GM12878 (cell line): ENCODE measurements around the gene KIRREL1. TPM values are rescaled to one million over a fixed set of nuclear protein-coding genes. Genes with fewer than 3 reads are reported as not detected.
A peak's percentile ranks its signal among the peaks of the same experiment; 100 is the strongest.

ENCODE experiments used
- CUX1 ChIP-seq: IDR thresholded peaks from 2 replicates; pipeline ENCODE4 v1.6.1; 2012; ENCODE audit warnings: improper control_type of control experiment, low read depth, low read length; ENCODE audit not compliant: insufficient replicate concordance
- ESRRA ChIP-seq: IDR thresholded peaks from 2 replicates; pipeline ENCODE4 v1.6.1; 2012; ENCODE audit warnings: mild to moderate bottlenecking, low read length, improper control_type of control experiment
- FOXK2 ChIP-seq: fragments of 450-650 bp; IDR thresholded peaks from 2 replicates; pipeline ENCODE4 v1.6.1; 2017; ENCODE audit warnings: mild to moderate bottlenecking, moderate library complexity
- FOXM1 ChIP-seq: IDR thresholded peaks from 2 replicates; pipeline ENCODE4 v1.6.1; 2012; ENCODE audit warnings: low read depth, mild to moderate bottlenecking, inconsistent platforms, low read length, moderate library complexity
- HDAC6 ChIP-seq: fragments of 200-600 bp; sonication (generic); IDR thresholded peaks from one replicate; pipeline ENCODE4 v1.8.0; 2017; ENCODE audit warnings: antibody characterized with exemption; ENCODE audit not compliant: unreplicated experiment
- IKZF1 ChIP-seq: fragments of 450-650 bp; conservative IDR thresholded peaks from 2 replicates; pipeline ENCODE4 v1.6.1; 2017; ENCODE audit warnings: antibody characterized with exemption, mild to moderate bottlenecking
- IRF3 ChIP-seq: fragments of 450-650 bp; IDR thresholded peaks from 2 replicates; pipeline ENCODE4 v1.6.1; 2014; ENCODE audit warnings: mild to moderate bottlenecking
- MTA2 ChIP-seq: fragments of 450-650 bp; IDR thresholded peaks from 2 replicates; pipeline ENCODE4 v1.6.1; 2016; ENCODE audit warnings: low read depth, mild to moderate bottlenecking, moderate library complexity
- NFYA ChIP-seq: IDR thresholded peaks from 2 replicates; pipeline ENCODE4 v1.6.1; 2011; ENCODE audit warnings: low read depth, mild to moderate bottlenecking, low read length, improper control_type of control experiment, borderline replicate concordance
- REST ChIP-seq: IDR thresholded peaks from 2 replicates; pipeline ENCODE4 v1.6.1; 2012; ENCODE audit warnings: mild to moderate bottlenecking, low read depth, low read length
- SMC3 ChIP-seq: IDR thresholded peaks from 2 replicates; pipeline ENCODE4 v1.6.1; 2011; ENCODE audit warnings: low read length, improper control_type of control experiment, borderline replicate concordance
- WRNIP1 ChIP-seq: IDR thresholded peaks from 2 replicates; pipeline ENCODE4 v1.6.1; 2011; ENCODE audit warnings: low read depth, low read length, improper control_type of control experiment, borderline replicate concordance
- ZBED1 ChIP-seq: IDR thresholded peaks from 2 replicates; pipeline ENCODE4 v1.6.1; 2016; ENCODE audit warnings: borderline replicate concordance
- polyA plus RNA-seq, 11 experiments: library from polyadenylated mRNA; depleted of rRNA in 4 of 11; unstranded in 6 of 11; stranded (reverse) in 5 of 11; fragments of >200 nt; fragmentation: Nextera tagmentation in 4 of 11; fragmentation: Illumina TruSeq in 1 of 11; extraction: Ambion mirVana in 4 of 11; extraction: Trizol in 1 of 11; gene quantifications; 1 replicate in 1 of 11; 2 replicates in 10 of 11; pipeline versions ENCODE4 v1.2.1 to v1.2.3, GENCODE V29; 2011 to 2016; ENCODE audit warnings: inconsistent platforms in 2 of 11, missing spikeins in 2 of 11, low read depth in 1 of 11
- total RNA-seq, 4 experiments: library from RNA; depleted of rRNA in 3 of 4; stranded (reverse); fragments of >200 nt in 3 of 4; fragmentation: Illumina TruSeq in 1 of 4; extraction: Trizol in 1 of 4; gene quantifications; 2 replicates each; pipeline versions ENCODE4 v1.2.1 to v1.2.3, GENCODE V29; 2013 to 2021
- TF ChIP-seq, protein P1 (sequence below): IDR thresholded peaks from 2 replicates; pipeline ENCODE4 v1.6.1; 2012; ENCODE audit warnings: low read length, inconsistent platforms
- TF ChIP-seq, protein P2 (sequence below): fragments of 450-650 bp; IDR thresholded peaks from 2 replicates; pipeline ENCODE4 v1.6.1; 2017; ENCODE audit warnings: low read depth, mild to moderate bottlenecking, moderate library complexity

The KIRREL1 gene
- total and polyA plus RNA-seq, 10 of the 15 experiments (the other 5 are each of a cell fraction or from before 2014, with no cell fraction given) = 0.15 TPM; not detected in 9

- TF ChIP-seq MTA2 = peak; percentile 24; the same call in 1 of the 2 replicates
- TF ChIP-seq ESRRA = no peak
- no peak for TF ChIP-seq WRNIP1
- TF ChIP-seq SMC3 = no peak
- TF ChIP-seq, protein P1, sequence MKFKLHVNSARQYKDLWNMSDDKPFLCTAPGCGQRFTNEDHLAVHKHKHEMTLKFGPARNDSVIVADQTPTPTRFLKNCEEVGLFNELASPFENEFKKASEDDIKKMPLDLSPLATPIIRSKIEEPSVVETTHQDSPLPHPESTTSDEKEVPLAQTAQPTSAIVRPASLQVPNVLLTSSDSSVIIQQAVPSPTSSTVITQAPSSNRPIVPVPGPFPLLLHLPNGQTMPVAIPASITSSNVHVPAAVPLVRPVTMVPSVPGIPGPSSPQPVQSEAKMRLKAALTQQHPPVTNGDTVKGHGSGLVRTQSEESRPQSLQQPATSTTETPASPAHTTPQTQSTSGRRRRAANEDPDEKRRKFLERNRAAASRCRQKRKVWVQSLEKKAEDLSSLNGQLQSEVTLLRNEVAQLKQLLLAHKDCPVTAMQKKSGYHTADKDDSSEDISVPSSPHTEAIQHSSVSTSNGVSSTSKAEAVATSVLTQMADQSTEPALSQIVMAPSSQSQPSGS = 0 out of 2 replicates have a peak, but pooled peaks have one; percentile 19
- TF ChIP-seq FOXM1 = no peak
- TF ChIP-seq NFYA = no peak
- peak; percentile 32; the same call in 1 of the 2 replicates for TF ChIP-seq IKZF1
- TF ChIP-seq ZBED1 = no peak
- no peak for TF ChIP-seq FOXK2
- TF ChIP-seq, protein P2, sequence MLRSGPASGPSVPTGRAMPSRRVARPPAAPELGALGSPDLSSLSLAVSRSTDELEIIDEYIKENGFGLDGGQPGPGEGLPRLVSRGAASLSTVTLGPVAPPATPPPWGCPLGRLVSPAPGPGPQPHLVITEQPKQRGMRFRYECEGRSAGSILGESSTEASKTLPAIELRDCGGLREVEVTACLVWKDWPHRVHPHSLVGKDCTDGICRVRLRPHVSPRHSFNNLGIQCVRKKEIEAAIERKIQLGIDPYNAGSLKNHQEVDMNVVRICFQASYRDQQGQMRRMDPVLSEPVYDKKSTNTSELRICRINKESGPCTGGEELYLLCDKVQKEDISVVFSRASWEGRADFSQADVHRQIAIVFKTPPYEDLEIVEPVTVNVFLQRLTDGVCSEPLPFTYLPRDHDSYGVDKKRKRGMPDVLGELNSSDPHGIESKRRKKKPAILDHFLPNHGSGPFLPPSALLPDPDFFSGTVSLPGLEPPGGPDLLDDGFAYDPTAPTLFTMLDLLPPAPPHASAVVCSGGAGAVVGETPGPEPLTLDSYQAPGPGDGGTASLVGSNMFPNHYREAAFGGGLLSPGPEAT = no peak
- TF ChIP-seq CUX1 = no peak
- TF ChIP-seq REST = no peak
- no peak for TF ChIP-seq HDAC6
- TF ChIP-seq IRF3 = no peak
Observed at GRCh38 chr1:158115126-158115525, 121.7 kb downstream of the KIRREL1 start (continued).
